ENCODE measurements around the gene SND1.

Gene SND1

DNA sequence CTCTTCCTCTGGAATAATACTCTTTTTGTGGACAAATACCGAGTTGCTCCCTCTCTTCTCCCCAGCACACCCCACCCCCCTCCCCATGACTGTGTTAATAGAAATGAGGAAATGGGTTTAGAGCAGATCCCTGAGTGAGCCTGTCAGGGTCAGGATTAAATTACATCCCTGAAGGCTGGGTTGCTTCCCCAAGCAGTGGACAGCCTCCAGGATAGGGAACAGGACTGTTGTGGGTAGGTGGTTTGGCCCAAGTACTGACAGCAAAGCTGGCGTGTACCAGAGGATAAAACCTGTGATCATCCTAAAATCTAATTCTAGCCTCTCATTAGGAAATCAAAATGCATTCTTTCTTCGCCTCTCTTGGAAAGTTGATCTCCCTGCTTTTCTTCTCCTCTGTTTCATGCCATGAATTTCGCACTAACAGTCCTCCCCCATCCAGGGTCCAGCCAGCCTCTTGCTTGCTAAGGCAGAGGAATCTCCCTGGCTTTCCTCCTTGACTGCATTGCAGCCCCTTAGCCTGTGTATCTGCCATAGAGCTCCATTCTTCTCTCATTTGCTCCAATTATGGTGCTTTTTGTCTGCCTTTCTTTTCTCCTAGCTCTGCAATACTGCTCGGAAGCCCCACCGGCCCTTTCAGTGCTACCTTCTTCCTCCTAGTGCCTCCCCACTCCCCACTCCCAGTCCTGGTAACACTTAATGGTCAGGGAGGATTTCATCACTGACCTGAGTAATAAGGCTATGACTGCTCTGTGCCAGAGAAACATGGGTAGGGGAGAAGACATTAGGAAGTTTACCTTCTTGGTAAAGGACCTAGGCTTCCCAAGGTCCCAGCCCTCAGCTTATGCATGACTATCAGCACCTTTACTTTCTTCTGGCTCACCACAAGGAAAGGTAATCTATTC lies 370.9 kb downstream of the SND1 start:
- Histone ChIP-seq H3K4me2 (ENCODE audit: low read length) (no peak overlapping the region), H3K36me3 (ENCODE audit: insufficient read depth, low read length) (peaks cover 30% of the 10 kb centered on the region), H3K9ac (ENCODE audit: low read length) (no peak overlapping the region), H3K9me3 (ENCODE audit: low read length) (no peaks in the 10 kb centered on the region), H4K20me1 (ENCODE audit: insufficient read depth, low read length) (no peaks in the 10 kb centered on the region), H3K79me2 (ENCODE audit: insufficient read depth, low read length) (no peaks in the 10 kb centered on the region), H3K9me2 (ENCODE audit: low read depth, low read length) (no peaks in the 10 kb centered on the region), H3K27me3 (ENCODE audit: insufficient read depth, low read length) (no peaks in the 10 kb centered on the region), H3K4me1 (ENCODE audit: insufficient read depth, low read length, severe bottlenecking) (no peaks in the 10 kb centered on the region), H3K4me3 (ENCODE audit: low read depth, low read length, poor library complexity, severe bottlenecking) (no peak overlapping the region), H3F3A (ENCODE audit: insufficient read depth, low read length) (no peaks in the 10 kb centered on the region), H3K27ac (ENCODE audit: low read depth, low read length, poor library complexity, severe bottlenecking) (no peak overlapping the region), H2AFZ (ENCODE audit: low read length) (no peak overlapping the region)
- TF ChIP-seq, protein P1, sequence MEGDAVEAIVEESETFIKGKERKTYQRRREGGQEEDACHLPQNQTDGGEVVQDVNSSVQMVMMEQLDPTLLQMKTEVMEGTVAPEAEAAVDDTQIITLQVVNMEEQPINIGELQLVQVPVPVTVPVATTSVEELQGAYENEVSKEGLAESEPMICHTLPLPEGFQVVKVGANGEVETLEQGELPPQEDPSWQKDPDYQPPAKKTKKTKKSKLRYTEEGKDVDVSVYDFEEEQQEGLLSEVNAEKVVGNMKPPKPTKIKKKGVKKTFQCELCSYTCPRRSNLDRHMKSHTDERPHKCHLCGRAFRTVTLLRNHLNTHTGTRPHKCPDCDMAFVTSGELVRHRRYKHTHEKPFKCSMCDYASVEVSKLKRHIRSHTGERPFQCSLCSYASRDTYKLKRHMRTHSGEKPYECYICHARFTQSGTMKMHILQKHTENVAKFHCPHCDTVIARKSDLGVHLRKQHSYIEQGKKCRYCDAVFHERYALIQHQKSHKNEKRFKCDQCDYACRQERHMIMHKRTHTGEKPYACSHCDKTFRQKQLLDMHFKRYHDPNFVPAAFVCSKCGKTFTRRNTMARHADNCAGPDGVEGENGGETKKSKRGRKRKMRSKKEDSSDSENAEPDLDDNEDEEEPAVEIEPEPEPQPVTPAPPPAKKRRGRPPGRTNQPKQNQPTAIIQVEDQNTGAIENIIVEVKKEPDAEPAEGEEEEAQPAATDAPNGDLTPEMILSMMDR (IDR thresholded peaks at IDR 0.05; ENCODE audit: low read length), result no peak
- TF ChIP-seq EZH2 (IDR thresholded peaks at IDR 0.05; ENCODE audit: borderline replicate concordance, low read length), result no peak

DNA sequence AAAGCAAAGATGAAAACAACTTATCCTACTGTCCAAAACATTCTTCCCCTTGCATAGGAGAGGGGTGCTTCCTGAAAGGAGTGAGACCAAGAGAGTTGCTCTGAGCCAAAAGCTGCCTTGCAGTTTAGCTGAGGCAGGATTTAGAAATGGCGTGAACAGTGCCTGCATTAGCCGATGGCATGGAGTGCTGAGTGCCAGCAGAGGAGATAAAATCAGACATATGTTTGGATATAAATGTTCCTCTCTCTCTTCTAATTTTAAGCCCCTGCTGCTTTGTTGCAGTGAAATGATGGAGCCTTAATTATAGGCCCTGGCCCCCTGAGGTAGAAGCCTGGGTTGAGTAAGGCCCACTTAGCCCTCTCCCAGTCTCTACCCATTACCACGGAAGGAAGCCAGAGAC lies 372.2 kb downstream of the SND1 start:
- Histone ChIP-seq H2AFZ (ENCODE audit: low read length) (no peak overlapping the region), H3K27me3 (ENCODE audit: insufficient read depth, low read length) (no peaks in the 10 kb centered on the region), H3K27ac (ENCODE audit: low read depth, low read length, poor library complexity, severe bottlenecking) (no peak overlapping the region), H3F3A (ENCODE audit: insufficient read depth, low read length) (no peaks in the 10 kb centered on the region), H3K9ac (ENCODE audit: low read length) (no peak overlapping the region), H4K20me1 (ENCODE audit: insufficient read depth, low read length) (no peaks in the 10 kb centered on the region), H3K4me3 (ENCODE audit: low read depth, low read length, poor library complexity, severe bottlenecking) (no peak overlapping the region), H3K79me2 (ENCODE audit: insufficient read depth, low read length) (no peaks in the 10 kb centered on the region), H3K36me3 (ENCODE audit: insufficient read depth, low read length) (peaks cover 37% of the 10 kb centered on the region), H3K4me2 (ENCODE audit: low read length) (no peak overlapping the region), H3K4me1 (ENCODE audit: insufficient read depth, low read length, severe bottlenecking) (no peaks in the 10 kb centered on the region), H3K9me3 (ENCODE audit: low read length) (no peaks in the 10 kb centered on the region), H3K9me2 (ENCODE audit: low read depth, low read length) (no peaks in the 10 kb centered on the region)
- TF ChIP-seq EZH2 (IDR thresholded peaks at IDR 0.05; ENCODE audit: borderline replicate concordance, low read length), result no peak
- TF ChIP-seq, protein P1 (IDR thresholded peaks at IDR 0.05; ENCODE audit: low read length), result no peak

DNA sequence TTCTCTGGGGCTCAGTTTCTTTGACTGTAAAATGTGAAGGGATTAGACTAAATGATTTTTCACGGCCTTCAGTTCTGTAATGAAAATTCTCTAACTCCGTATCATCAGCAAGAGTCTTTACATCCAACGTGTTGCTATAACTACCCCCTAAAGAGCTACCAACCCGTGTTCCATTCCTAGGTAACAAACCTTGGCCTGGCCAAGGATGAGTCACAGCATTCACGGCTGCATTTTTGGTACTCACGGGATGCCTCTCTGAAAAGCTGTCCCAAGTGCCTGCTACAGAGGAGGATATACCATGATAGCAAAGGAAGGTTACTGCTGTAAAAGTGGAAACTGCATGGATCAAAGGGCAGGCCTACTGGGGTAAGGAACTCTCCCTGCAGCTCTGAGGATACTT lies 373.4 kb downstream of the SND1 start:
- Histone ChIP-seq H3K9me2 (ENCODE audit: low read depth, low read length) (no peaks in the 10 kb centered on the region), H3K4me3 (ENCODE audit: low read depth, low read length, poor library complexity, severe bottlenecking) (no peak overlapping the region), H4K20me1 (ENCODE audit: insufficient read depth, low read length) (no peaks in the 10 kb centered on the region), H3K27ac (ENCODE audit: low read depth, low read length, poor library complexity, severe bottlenecking) (no peak overlapping the region), H3K9me3 (ENCODE audit: low read length) (no peaks in the 10 kb centered on the region), H3K36me3 (ENCODE audit: insufficient read depth, low read length) (peaks cover 43% of the 10 kb centered on the region), H3K9ac (ENCODE audit: low read length) (no peak overlapping the region), H3K79me2 (ENCODE audit: insufficient read depth, low read length) (no peaks in the 10 kb centered on the region), H2AFZ (ENCODE audit: low read length) (no peak overlapping the region), H3F3A (ENCODE audit: insufficient read depth, low read length) (no peaks in the 10 kb centered on the region), H3K27me3 (ENCODE audit: insufficient read depth, low read length) (no peaks in the 10 kb centered on the region), H3K4me2 (ENCODE audit: low read length) (no peak overlapping the region), H3K4me1 (ENCODE audit: insufficient read depth, low read length, severe bottlenecking) (peaks cover 3% of the 10 kb centered on the region)
- TF ChIP-seq EZH2 (IDR thresholded peaks at IDR 0.05; ENCODE audit: borderline replicate concordance, low read length), result no peak
- TF ChIP-seq, protein P1 (IDR thresholded peaks at IDR 0.05; ENCODE audit: low read length), result no peak

Measured in OCI-LY1 (cell line).